Activated T-cell treated with anti-CD3 and anti-CD28 coated beads for 24 hours (primary cell): ENCODE results near the gene MAPK6.
A peak's percentile ranks its signal among the peaks of the same experiment; 100 is the strongest.
"Not testable (repeated sequence)": the region's sequence is repeated elsewhere in the genome, so short reads cannot be mapped to it uniquely, and the experiment has no call there.

Experiments
- DNase-seq: peaks from one replicate; pipeline ENCODE4 v3.0.0-alpha.2; 2020; ENCODE audit warnings: low read depth

MAPK6 gene

GRCh38 chr15:52018693-52019393 is at the start of gene MAPK6:
Gene MAPK6 (plus strand): TSS chr15:52019219. CDS start chr15:52046461, 27,242 bp downstream.
- peak; percentile 92 for DNase-seq

DNA sequence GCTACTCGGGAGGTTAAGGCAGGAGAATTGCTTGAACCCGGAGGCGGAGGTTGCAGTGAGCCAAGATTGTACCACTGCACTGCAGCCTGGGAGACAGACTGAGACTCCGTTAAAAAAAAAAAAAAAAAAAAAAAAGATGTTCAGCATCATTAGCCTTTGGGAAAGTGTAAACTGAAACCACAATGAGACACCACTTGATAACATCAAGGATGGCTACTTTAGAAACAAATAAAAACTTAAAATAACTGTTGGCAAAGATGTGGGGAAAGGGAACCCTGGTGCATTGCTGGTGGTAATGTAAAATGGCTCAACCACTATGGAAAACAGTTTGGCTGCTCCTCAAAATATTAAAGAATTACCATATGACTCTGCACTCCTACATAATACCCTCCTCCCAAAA is 49.3 kb upstream of the MAPK6 start:
- DNase-seq, result no peak

- DNase-seq, result no peak
Observed at GRCh38 chr15:51970132-51970817, 48.7 kb upstream of the MAPK6 start.

- no peak for DNase-seq
Observed at GRCh38 chr15:51971032-51971374, 48.0 kb upstream of the MAPK6 start.

GRCh38 chr15:51971375-51972133 is 47.5 kb upstream of the MAPK6 start, which contains the start of gene LEO1:
Gene LEO1 (minus strand): TSS chr15:51971778. CDS start chr15:51971745, 33 bp downstream.
- peak; percentile 86 for DNase-seq

DNA sequence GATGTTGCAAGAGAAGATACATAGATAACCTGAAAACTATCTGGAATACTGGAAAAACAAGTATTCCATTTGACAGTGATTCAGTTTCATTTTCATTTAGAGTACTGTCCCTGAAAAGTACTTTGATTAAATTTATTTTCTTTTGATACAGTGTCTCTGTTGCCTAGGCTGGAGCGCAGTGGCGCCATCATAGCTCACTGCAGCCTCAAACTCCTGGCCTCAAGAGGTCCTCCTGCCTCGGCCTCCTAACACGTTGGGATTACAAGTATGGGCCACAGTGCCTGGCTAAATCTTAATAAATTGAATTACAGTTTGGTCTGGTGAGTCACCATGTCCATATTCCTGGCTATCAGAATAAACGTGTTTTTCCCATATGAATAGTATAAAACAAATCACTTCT is 45.8 kb upstream of the MAPK6 start:
- DNase-seq, result no peak

DNA sequence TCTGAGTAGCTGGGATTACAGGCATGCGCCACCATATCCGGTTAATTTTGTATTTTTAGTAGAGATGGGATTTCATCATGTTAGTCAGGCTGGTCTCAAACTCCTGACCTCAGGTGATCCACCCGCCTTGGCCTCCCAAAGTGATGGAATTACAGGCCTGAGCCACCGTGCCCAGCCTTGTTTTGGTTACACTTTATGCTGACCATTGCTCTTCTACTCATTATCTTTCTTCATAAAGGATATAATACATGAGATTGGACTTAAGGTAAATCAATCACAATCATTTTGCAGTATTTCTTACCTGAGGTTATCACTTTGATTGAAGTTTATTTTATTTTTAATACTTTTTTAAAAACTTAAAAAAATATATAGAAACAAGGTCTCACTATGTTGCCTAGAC is 45.2 kb upstream of the MAPK6 start:
- DNase-seq, result no peak

DNA sequence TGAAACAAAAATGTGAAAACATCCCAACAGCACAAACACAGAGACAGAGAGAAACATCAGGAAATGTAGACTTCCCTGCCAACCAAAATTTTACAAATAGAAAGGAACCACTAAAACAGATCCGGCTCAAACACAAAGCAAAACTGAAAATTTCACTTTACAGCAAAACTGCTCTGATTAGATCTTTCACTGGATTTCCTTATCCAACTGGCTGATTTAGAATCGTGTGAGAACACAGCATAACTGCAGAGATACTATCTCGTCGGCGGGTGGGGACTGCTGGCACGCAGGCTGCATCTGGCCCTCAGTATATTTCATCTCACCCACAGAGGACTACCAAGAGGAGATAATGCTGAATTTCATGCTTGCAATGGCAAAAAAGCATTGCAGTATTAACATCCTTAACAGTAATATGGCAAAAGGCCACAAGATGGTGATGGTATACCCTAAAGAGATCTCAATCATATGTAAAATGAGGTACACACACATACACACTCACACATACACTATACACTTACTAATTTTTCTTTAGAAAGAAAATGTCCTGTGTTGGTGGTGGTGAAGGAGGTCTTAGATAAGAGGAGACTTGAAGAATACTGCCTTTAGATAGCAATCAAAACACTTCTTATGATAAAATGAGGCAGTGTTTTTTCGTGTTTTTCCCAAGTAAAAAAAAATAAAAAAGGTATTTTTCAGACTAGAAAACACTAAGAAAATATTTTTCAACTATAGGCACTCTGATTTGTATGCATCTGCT is 36.8 kb upstream of the MAPK6 start:
- peak; percentile 18 for DNase-seq

DNA sequence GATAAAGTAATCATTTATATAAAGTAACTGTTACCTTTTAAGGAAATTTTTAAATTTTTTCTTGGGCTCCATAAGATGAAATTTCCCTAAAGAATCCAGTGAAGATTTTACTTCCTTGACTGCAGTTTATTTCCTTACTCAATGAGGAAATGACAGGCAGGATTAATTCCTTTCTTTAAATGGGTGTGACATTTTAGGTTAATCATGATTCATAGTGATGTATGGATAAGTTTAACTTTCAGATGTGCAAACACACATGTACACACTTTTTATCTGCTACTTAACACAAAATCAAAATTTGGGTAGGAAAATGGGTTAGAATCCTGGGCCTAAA is 36.3 kb upstream of the MAPK6 start:
- no peak for DNase-seq

DNA sequence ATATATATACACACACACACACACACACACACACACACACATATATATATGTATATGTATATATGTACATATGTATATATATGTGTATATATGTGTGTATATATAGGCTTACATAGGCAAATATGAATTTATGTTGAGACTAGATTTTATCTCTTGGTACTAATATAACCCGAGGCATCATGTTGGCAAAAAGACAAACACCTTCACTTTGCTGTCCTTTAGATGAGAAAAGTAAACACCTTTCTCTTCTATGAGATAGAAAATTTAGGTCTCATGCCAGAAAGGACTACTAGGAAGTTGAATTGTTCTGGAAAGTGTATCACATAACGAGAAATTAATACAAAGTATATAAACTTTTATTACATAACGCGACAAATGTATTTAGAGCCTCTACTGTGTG is 27.9 kb upstream of the MAPK6 start:
- no peak for DNase-seq

DNA sequence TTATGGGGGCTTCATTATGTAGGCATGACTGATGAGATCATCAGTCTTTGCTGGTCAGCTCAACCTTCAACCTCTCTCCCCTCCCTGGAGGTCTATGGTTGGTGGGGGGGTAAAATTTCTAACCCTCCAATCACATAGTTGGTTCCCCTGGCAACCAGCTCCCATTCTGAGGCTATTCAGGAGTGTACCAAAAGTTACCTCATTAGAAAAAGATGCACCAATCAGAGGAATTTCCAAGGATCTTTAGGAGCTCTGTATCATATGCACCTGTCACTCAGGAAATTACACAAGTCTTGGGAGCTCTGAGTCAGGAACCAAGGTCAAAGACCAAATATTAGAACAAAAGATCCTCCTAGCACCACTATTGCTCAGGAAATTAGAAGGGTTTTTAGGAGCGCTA is 26.1 kb upstream of the MAPK6 start:
- DNase-seq, result no peak

- no peak for DNase-seq
Observed at GRCh38 chr15:52002351-52002750, 16.7 kb upstream of the MAPK6 start.

DNA sequence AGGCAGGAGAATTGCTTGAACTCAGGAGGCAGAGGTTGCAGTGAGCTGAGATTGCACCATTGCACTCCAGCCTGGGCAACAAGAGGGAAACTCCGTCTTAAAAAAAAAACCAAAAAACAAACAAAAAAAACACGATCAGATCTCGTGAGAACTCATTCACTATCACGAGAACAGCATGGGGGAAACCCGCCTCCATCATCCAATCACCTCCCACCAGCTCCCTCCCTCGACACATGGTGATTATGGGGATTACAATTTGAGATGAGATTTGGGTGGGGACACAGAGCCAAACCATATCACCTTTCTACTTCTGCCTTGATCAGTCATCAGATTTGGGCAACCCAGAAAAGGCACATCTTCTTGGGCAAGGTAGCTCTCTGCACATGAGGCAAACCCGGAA is 15.9 kb upstream of the MAPK6 start:
- not testable (repeated sequence) for DNase-seq

- no peak for DNase-seq
Observed at GRCh38 chr15:52003710-52004109, 15.3 kb upstream of the MAPK6 start.

DNA sequence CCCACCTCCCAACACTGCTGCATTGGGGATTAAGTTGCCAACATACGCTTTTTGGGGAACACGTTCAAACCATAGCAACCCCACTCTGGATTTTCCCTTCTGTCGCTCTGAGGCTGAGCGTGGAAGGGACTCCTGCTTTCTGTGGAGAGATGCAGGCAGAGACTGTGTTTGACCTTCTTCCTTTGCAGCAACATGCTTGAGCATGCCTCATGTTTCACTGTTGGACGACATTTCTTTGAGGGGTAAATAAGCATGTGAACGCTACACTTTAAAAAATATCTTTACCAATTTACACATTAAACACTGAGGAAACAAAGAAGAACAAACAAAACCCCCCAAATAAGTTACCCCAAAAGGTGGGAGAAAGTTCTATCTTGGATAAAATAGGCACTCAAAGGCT is 14.2 kb upstream of the MAPK6 start:
- no peak for DNase-seq

DNA sequence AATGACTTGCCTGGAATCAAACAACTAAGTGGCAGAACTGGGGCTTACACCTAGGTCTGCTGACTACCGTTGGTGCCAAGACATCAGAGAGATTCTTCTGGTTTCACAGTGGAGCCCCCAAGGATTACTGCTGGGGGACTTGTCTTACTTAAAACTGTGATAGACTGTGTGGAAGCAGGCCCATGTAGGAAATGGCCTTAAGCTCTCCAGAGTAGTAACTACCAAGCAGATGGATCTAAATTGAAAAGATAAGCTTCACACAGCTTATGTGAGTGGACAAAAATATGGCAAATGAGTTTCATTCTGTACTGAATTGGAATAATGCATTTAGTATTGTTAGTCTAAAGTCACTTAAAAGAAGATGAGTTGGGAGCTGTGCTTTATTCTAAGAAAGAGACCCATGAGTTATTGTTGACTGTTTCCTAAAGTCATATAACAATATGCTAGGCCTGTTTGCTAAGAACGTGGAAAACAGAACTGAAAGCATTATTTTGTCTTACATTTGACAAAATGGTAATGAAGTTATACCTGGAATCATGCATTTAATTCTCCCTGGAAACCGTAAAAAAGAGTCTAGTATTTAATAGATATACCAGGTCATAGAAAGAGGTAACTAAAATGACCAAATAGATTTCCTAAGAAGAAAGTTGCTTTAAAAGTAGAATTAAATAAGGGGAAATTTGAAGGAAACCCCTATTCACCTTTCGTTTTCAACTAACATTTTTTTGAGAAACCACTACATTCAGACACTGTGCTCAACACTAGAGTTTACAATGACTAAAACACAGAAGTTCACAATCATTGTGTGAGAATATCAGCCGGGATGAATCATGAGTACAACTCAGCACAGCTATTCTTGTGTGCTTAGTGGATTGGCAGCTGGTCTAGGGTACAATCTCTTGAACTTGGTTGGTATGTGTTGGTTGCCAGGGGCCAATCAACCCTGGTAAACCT is 13.0 kb upstream of the MAPK6 start:
- DNase-seq, result peak; percentile 17

GRCh38 chr15:52006702-52007340 is 12.2 kb upstream of the MAPK6 start:
- DNase-seq, result no peak

GRCh38 chr15:52008359-52008697 is 10.7 kb upstream of the MAPK6 start:
- no peak for DNase-seq

DNA sequence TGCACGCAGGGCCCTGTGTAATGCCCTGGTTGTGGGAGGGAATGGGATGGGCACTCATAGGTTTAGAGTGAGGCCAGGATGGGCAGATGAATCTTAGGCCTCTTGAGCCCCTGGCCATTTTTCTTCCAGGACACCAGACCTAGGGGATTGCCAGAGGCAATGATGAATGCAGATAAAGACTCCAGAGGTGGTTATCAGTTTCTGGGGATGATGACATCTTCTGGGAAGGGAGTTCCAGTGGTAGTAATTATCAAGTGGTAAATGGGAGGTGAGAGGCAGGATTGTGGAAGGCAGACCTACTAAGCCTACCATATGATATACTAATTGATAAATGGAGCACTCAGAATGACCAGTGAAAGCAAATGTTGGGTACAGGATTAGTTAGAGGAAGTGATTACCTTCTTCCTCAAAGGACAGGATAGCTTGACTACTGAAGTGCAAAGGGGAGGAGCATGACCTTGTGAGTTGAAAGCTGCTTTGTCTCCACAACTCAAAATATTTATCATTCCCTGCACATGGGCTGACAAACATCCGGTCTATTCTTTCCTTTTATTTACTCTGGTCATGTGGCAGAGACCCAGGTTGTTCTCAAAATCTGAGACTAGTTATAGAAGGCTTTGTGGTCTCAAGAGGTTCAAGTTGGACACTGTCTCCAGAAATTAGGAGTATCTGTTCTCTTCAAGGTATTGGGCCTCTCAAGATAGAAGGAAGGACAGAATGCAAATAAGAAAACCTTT is 10.2 kb upstream of the MAPK6 start:
- DNase-seq, result no peak
